Coronary artery (tissue), 2 donors: ENCODE results near the gene HSP90AA1.
A peak's percentile ranks its signal among the peaks of the same experiment; 100 is the strongest.
"Not testable (repeated sequence)": the region's sequence is repeated elsewhere in the genome, so short reads cannot be mapped to it uniquely, and the experiment has no call there.

ENCODE experiments used
- DNase-seq: peaks from one replicate; pipeline ENCODE4 v3.0.0-alpha.2; 2017; ENCODE audit warnings: low spot score
- H3K27ac ChIP-seq, 2 donors: fragments of 200-600 bp; sonication (generic); one replicate each; pipeline ENCODE4 v1.5.1; 2016 to 2019
- H3K4me3 ChIP-seq: fragments of 200-600 bp; sonication (generic); 2 replicates; pipeline ENCODE4 v1.5.1; 2016; ENCODE audit warnings: mild to moderate bottlenecking, moderate library complexity
- CTCF ChIP-seq: fragments of 200-600 bp; sonication (generic); IDR thresholded peaks from one replicate; pipeline ENCODE4 v1.5.1; 2019; ENCODE audit warnings: antibody characterized with exemption

The HSP90AA1 gene

GRCh38 chr14:102085948-102086708 is 716 bp downstream of the HSP90AA1 start:
- DNase-seq, result no peak
- Histone ChIP-seq H3K4me3 (peak overlapping the region; percentile 79), H3K27ac (peak overlapping the region; percentile 97 to 100)
- no peak for TF ChIP-seq CTCF

DNA sequence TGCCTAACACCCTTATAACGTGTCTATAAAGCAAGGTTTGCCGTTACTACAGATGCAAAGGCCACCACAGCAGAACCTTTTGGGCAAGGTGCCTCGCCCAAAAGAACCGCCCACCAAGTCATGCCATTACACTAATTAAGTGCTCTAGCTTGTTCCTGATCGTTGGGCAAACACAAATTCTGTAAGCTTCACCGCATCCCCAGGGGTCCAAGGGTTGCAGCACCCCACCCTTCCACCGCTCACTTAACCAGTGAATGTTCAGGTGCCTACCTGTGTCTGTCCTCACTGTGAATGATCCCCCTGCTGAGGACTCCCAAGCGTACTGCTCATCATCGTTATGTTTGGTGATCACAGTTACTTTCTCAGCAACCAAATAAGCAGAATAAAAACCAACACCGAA is 1.4 kb downstream of the HSP90AA1 start:
- TF ChIP-seq CTCF, result no peak
- peak overlapping the region; percentile 79 for H3K4me3 ChIP-seq
- no peak for DNase-seq
- peak overlapping the region; percentile 97 to 100 for H3K27ac ChIP-seq

DNA sequence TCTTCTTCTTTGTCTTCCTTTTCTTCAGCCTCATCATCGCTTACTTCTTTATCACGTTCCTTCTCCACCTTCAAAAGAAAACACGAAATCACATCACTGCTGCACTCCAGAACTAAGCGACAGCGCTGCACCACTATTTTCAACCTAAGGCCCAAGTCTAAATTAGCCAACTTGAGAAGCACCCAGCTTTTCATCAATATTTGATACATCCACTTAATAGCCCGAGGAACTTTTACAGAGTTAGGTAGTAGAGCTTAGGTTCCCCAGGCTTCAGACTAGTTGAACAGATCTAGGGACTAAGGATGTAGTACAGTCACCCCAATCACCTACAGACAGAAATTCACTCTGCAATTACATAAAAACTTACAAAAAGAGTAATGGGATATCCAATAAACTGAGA is 1.9 kb downstream of the HSP90AA1 start:
- no peak overlapping the region for H3K27ac ChIP-seq
- no peak for TF ChIP-seq CTCF

DNA sequence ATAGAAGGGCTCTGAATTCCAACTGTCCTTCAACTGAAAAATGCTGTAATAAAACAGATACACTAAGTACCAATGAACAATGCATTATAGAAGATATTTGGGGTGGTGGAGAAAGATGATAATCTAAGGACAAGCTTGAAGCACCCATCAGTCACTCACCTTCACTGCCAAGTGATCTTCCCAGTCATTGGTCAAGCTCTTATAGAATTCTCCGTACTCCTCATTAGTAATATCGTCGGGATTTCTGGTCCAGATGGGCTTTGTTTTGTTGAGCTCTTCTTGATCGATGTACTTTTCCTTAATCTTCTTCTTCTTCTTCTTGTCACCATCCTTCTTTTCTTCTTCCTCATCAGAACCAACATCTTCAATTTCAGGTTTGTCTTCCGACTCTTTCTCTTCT is 2.3 kb downstream of the HSP90AA1 start:
- not testable (repeated sequence) for H3K27ac ChIP-seq, DNase-seq
- peak overlapping the region; percentile 19 for H3K4me3 ChIP-seq

More for the DNA sequence above, 1.9 kb downstream of the HSP90AA1 start:
- no peak for DNase-seq
- H3K4me3 ChIP-seq, result peak overlapping the region; percentile 79

DNA sequence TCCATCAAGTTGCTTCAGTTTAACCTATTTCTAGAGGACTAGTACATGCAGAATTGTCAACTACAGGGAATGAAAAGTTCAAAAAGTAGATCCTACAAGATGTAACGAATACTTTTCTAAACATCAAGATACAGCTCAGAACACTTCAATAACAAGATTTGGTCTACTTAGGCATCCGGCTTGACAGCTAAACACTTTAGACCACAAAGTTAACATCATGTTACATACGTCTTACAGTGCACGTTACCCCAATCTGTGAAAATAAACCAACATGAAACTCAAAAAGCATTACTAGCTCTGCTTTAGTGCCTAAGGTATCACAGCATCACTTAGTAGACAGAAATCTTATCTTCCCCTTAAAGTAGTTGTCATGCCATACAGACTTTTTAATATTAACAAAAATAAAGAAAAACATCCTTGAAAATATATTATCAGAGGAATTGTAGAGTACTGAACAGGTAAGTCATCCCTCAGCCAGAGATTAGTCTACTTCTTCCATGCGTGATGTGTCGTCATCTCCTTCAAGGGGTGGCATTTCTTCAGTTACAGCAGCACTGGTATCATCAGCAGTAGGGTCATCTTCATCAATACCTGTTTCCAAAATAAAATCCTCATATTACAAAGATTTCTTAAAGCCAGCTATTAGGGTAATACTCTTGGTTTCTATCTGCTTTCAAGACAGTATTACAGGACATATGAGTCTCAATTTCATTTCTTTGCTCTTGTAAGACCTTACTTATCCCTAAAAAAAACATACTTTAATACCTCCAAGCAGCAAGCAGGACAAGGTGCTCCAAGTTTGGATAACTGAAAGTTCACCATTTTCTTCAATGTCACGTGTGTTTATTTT is 5.4 kb downstream of the HSP90AA1 start:
- Histone ChIP-seq H3K27ac (no peak overlapping the region), H3K4me3 (no peak overlapping the region)
- no peak for TF ChIP-seq CTCF
- DNase-seq, result no peak

GRCh38 chr14:102080183-102081080 is 6.4 kb downstream of the HSP90AA1 start:
- Histone ChIP-seq H3K4me3 (no peak overlapping the region), H3K27ac (no peak overlapping the region)
- DNase-seq, result no peak
- TF ChIP-seq CTCF, result no peak

DNA sequence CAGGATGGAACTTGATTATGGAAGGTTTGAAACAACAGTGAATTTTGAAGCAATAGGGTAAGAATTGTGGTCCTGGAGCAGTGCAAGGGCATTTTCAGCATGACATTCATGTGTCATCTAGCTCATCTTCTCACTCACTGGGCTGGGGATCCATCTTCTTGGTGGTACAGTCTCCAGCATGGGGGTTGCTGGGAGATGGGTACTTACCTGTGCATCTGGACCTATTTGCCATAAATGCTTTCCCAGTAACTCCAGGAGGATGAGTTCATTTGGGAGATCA is 7.2 kb downstream of the HSP90AA1 start:
- H3K4me3 ChIP-seq, result no peak overlapping the region
- H3K27ac ChIP-seq, result no peak overlapping the region
- TF ChIP-seq CTCF, result no peak
- no peak for DNase-seq
